H9 (cell line): ENCODE data around the gene KLF2. TPM values are rescaled to one million over a fixed set of nuclear protein-coding genes. Genes with fewer than 3 reads are reported as not detected.

Experiments used
- DNase-seq: peaks from one replicate; pipeline ENCODE4 v3.0.0-alpha.2; 2017
- H2AFZ ChIP-seq: one replicate; pipeline ENCODE4 v1.6.1; 2013; ENCODE audit warnings: mild to moderate bottlenecking, low read length, control low read depth, moderate library complexity
- H2AK5ac ChIP-seq: 2 replicates; pipeline ENCODE4 v1.6.1; 2013; ENCODE audit warnings: low read length, control low read depth, mixed read lengths; ENCODE audit not compliant: insufficient read length
- H2BK120ac ChIP-seq: one replicate; pipeline ENCODE4 v1.6.1; 2013; ENCODE audit warnings: low read depth, mild to moderate bottlenecking, low read length, control low read depth, inconsistent platforms; ENCODE audit not compliant: poor library complexity, severe bottlenecking
- H2BK12ac ChIP-seq: 2 replicates; pipeline ENCODE4 v1.6.1; 2013; ENCODE audit warnings: low read length, control low read depth, mixed read lengths, low read depth; ENCODE audit not compliant: insufficient read length
- H2BK15ac ChIP-seq: 2 replicates; pipeline ENCODE4 v1.6.1; 2013; ENCODE audit warnings: low read depth, low read length, control low read depth
- H2BK20ac ChIP-seq: one replicate; pipeline ENCODE4 v1.6.1; 2013; ENCODE audit warnings: low read depth, mild to moderate bottlenecking, low read length, control low read depth, inconsistent platforms; ENCODE audit not compliant: poor library complexity, severe bottlenecking
- H2BK5ac ChIP-seq: 2 replicates; pipeline ENCODE4 v1.6.1; 2013; ENCODE audit warnings: low read length, control low read depth, mixed read lengths; ENCODE audit not compliant: insufficient read length
- H3K14ac ChIP-seq: 2 replicates; pipeline ENCODE4 v1.6.1; 2013; ENCODE audit warnings: low read length, control low read depth; ENCODE audit not compliant: insufficient read depth
- H3K18ac ChIP-seq: 2 replicates; pipeline ENCODE4 v1.6.1; 2013; ENCODE audit warnings: low read depth, mild to moderate bottlenecking, mixed read lengths, low read length, control low read depth; ENCODE audit not compliant: insufficient read length
- H3K23ac ChIP-seq: 2 replicates; pipeline ENCODE4 v1.6.1; 2013; ENCODE audit warnings: low read length, control low read depth, mixed read lengths, low read depth; ENCODE audit not compliant: insufficient read length
- H3K23me2 ChIP-seq: 2 replicates; pipeline ENCODE4 v1.6.1; 2013; ENCODE audit warnings: low read depth, mild to moderate bottlenecking, mixed read lengths, low read length, control low read depth; ENCODE audit not compliant: insufficient read length, poor library complexity, severe bottlenecking
- H3K27ac ChIP-seq: 2 replicates; pipeline ENCODE4 v1.5.1; 2013; ENCODE audit warnings: low read length, control low read depth, mixed read lengths, low read depth; ENCODE audit not compliant: insufficient read length
- H3K27me3 ChIP-seq: 2 replicates; pipeline ENCODE4 v1.6.1; 2013; ENCODE audit warnings: low read length, control low read depth, inconsistent platforms; ENCODE audit not compliant: insufficient read depth
- H3K4ac ChIP-seq: 2 replicates; pipeline ENCODE4 v1.6.1; 2013; ENCODE audit warnings: low read depth, mild to moderate bottlenecking, control low read depth, inconsistent platforms, low read length, moderate library complexity
- H3K4me1 ChIP-seq: 2 replicates; pipeline ENCODE4 v1.6.1; 2013; ENCODE audit warnings: low read length, control low read depth, inconsistent platforms; ENCODE audit not compliant: insufficient read depth
- H3K4me2 ChIP-seq: 2 replicates; pipeline ENCODE4 v1.6.1; 2013; ENCODE audit warnings: low read length, control low read depth, mixed read lengths; ENCODE audit not compliant: insufficient read length, insufficient read depth
- H3K56ac ChIP-seq: 2 replicates; pipeline ENCODE4 v1.6.1; 2013; ENCODE audit warnings: low read depth, mild to moderate bottlenecking, mixed read lengths, low read length, control low read depth; ENCODE audit not compliant: insufficient read length
- H3K79me1 ChIP-seq: 2 replicates; pipeline ENCODE4 v1.6.1; 2013; ENCODE audit warnings: low read depth, mild to moderate bottlenecking, moderate library complexity, low read length, control low read depth, inconsistent platforms; ENCODE audit not compliant: insufficient read depth, poor library complexity, severe bottlenecking
- H3K79me2 ChIP-seq: 2 replicates; pipeline ENCODE4 v1.6.1; 2013; ENCODE audit warnings: low read length, control low read depth, inconsistent platforms; ENCODE audit not compliant: insufficient read depth
- H3K9ac ChIP-seq: 2 replicates; pipeline ENCODE4 v1.6.1; 2013; ENCODE audit warnings: low read length, control low read depth, mixed read lengths; ENCODE audit not compliant: insufficient read length; ENCODE audit errors: extremely low read depth
- H3K9me3 ChIP-seq: one replicate; pipeline ENCODE4 v1.6.1; 2013; ENCODE audit warnings: low read depth, low read length, inconsistent platforms; ENCODE audit not compliant: control insufficient read depth
- H3T11ph ChIP-seq: one replicate; pipeline ENCODE4 v1.6.1; 2013; ENCODE audit warnings: mild to moderate bottlenecking, low read length, control low read depth, inconsistent platforms
- H4K20me1 ChIP-seq: one replicate; pipeline ENCODE4 v1.6.1; 2013; ENCODE audit not compliant: control insufficient read depth, insufficient read length, insufficient read depth
- H4K5ac ChIP-seq: 2 replicates; pipeline ENCODE4 v1.6.1; 2013; ENCODE audit warnings: low read depth, mild to moderate bottlenecking, mixed read lengths, low read length, control low read depth; ENCODE audit not compliant: insufficient read length
- H4K8ac ChIP-seq: replicated peaks from 2 replicates; pipeline ENCODE4 v1.6.1; 2013; ENCODE audit warnings: low read length, control low read depth, mixed read lengths, low read depth; ENCODE audit not compliant: insufficient read length
- H4K91ac ChIP-seq: 2 replicates; pipeline ENCODE4 v1.6.1; 2013; ENCODE audit warnings: low read depth, mild to moderate bottlenecking, moderate library complexity, mixed read lengths, low read length, control low read depth; ENCODE audit not compliant: insufficient read length
- H3K27ac Mint-ChIP-seq, 3 experiments: 2 replicates in 2 of 3; 3 replicates in 1 of 3; pipeline ENCODE4 v1.8.0; 2020 to 2021; ENCODE audit warnings: mixed read lengths in 3 of 3, mild to moderate bottlenecking in 1 of 3, moderate library complexity in 1 of 3
- H3K27me3 Mint-ChIP-seq: 2 replicates; pipeline ENCODE4 v1.8.0; 2021; ENCODE audit warnings: low read depth, mild to moderate bottlenecking, moderate library complexity, mixed read lengths
- H3K36me3 Mint-ChIP-seq, 3 experiments: 2 replicates in 2 of 3; 3 replicates in 1 of 3; pipeline ENCODE4 v1.8.0; 2020 to 2021; ENCODE audit warnings: low read depth in 3 of 3, mixed read lengths in 3 of 3; ENCODE audit not compliant: insufficient read depth in 1 of 3
- H3K4me1 Mint-ChIP-seq, 2 experiments: 2 replicates each; pipeline ENCODE4 v1.8.0; 2020; ENCODE audit warnings: mixed read lengths in 2 of 2
- H3K4me3 Mint-ChIP-seq, 2 experiments: 2 replicates in 1 of 2; 3 replicates in 1 of 2; pipeline ENCODE4 v1.8.0; 2020 to 2021; ENCODE audit warnings: mild to moderate bottlenecking in 2 of 2, mixed read lengths in 2 of 2, moderate library complexity in 1 of 2
- H3K9me3 Mint-ChIP-seq, 2 experiments: 2 replicates in 1 of 2; 3 replicates in 1 of 2; pipeline ENCODE4 v1.8.0; 2020; ENCODE audit warnings: mild to moderate bottlenecking in 2 of 2, mixed read lengths in 2 of 2, moderate library complexity in 1 of 2
- CTCF ChIP-seq: fragments of 200-600 bp; sonication (generic); conservative IDR thresholded peaks from 3 replicates; pipeline ENCODE4 v1.8.0; 2021; ENCODE audit warnings: antibody characterized with exemption, mild to moderate bottlenecking
- WGBS: extraction: QIAGEN DNeasy Blood & Tissue Kit; methylation state at CpG from one replicate; pipeline ENCODE4 v1.1.7; 2013; ENCODE audit warnings: missing lambda C conversion rate, low lambda C conversion rate, mixed read lengths; ENCODE audit not compliant: insufficient read length; ENCODE audit errors: extremely low coverage; 5-methylcytosine and 5-hydroxymethylcytosine counted together
- total RNA-seq: library from RNA; stranded (reverse); gene quantifications from 2 replicates; pipeline ENCODE4 v1.2.1, GENCODE V29; 2021

KLF2 gene
- total RNA-seq, 1 experiment from 2014 or later, result 0.33 TPM

GRCh38 chr19:16364231-16364865 lies 39.7 kb downstream of the KLF2 start:
- no peak overlapping the region for H2BK5ac ChIP-seq
- no peak overlapping the region for H3K9ac ChIP-seq
- H3K56ac ChIP-seq, result no peak overlapping the region
- no peak overlapping the region; the same call in 1 of the 2 replicates for H3K4ac ChIP-seq
- no peaks in the 10 kb centered on the region for H3K4me1 ChIP-seq
- no peak overlapping the region for H2AK5ac ChIP-seq
- no peaks in the 10 kb centered on the region for H3K9me3 ChIP-seq
- no peak overlapping the region for H3K23ac ChIP-seq
- no peak overlapping the region for H2BK20ac ChIP-seq
- no peak overlapping the region for H4K91ac ChIP-seq
- no CpG with 5 or more reads among the region's 22 CpGs for WGBS
- H2BK12ac ChIP-seq, result no peak overlapping the region
- H2BK120ac ChIP-seq, result no peak overlapping the region
- H3K27ac ChIP-seq, result no peak overlapping the region
- H3T11ph ChIP-seq, result no peak overlapping the region
- peaks cover 10 to 37% of the 10 kb centered on the region in 2 experiments for H3K4me1 Mint-ChIP-seq
- no peaks in the 10 kb centered on the region for H3K27me3 Mint-ChIP-seq
- no peak overlapping the region for H2AFZ ChIP-seq
- H3K18ac ChIP-seq, result no peak overlapping the region
- H3K79me2 ChIP-seq, result no peaks in the 10 kb centered on the region
- no peak overlapping the region; the same call in 1 of the 2 replicates for H3K14ac ChIP-seq
- H4K20me1 ChIP-seq, result no peaks in the 10 kb centered on the region
- no peaks in the 10 kb centered on the region for H3K9me3 Mint-ChIP-seq
- no peak overlapping the region for H3K4me3 Mint-ChIP-seq
- H4K5ac ChIP-seq, result no peak overlapping the region
- peaks cover 0 to 12% (median 0%) of the 10 kb centered on the region in 3 experiments; a peak in 2 of 7 replicates for H3K36me3 Mint-ChIP-seq
- H4K8ac ChIP-seq, result no peak overlapping the region
- H3K27me3 ChIP-seq, result no peaks in the 10 kb centered on the region
- peak overlapping the region in 1 of 3 experiments; percentile 58; a peak in 2 of 7 replicates for H3K27ac Mint-ChIP-seq
- no peak for TF ChIP-seq CTCF
- no peaks in the 10 kb centered on the region for H3K23me2 ChIP-seq
- DNase-seq, result no peak
- H3K79me1 ChIP-seq, result no peaks in the 10 kb centered on the region
- no peak overlapping the region for H2BK15ac ChIP-seq
- no peak overlapping the region for H3K4me2 ChIP-seq
